ENCODE measurements around the gene VEZT.
"Not testable (repeated sequence)": the region's sequence is repeated elsewhere in the genome, so short reads cannot be mapped to it uniquely, and the experiment has no call there.

Gene VEZT, protein sequence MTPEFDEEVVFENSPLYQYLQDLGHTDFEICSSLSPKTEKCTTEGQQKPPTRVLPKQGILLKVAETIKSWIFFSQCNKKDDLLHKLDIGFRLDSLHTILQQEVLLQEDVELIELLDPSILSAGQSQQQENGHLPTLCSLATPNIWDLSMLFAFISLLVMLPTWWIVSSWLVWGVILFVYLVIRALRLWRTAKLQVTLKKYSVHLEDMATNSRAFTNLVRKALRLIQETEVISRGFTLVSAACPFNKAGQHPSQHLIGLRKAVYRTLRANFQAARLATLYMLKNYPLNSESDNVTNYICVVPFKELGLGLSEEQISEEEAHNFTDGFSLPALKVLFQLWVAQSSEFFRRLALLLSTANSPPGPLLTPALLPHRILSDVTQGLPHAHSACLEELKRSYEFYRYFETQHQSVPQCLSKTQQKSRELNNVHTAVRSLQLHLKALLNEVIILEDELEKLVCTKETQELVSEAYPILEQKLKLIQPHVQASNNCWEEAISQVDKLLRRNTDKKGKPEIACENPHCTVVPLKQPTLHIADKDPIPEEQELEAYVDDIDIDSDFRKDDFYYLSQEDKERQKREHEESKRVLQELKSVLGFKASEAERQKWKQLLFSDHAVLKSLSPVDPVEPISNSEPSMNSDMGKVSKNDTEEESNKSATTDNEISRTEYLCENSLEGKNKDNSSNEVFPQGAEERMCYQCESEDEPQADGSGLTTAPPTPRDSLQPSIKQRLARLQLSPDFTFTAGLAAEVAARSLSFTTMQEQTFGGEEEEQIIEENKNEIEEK

GRCh38 chr12:95217377-95218149 lies at the start of gene VEZT, which contains the start of gene FGD6:
Gene VEZT, plus strand, starts transcription at chr12:95217807. Its CDS starts 44 bp downstream, at chr12:95217851.
Gene FGD6, minus strand, starts transcription at chr12:95217467. Its CDS starts 227 bp downstream, at chr12:95217240.
- peak; percentile 98 for DNase-seq (ENCODE audit: low spot score)

GRCh38 chr12:95168746-95169145 lies 48.9 kb upstream of the VEZT start:
- no peak for DNase-seq (ENCODE audit: low spot score)

DNA sequence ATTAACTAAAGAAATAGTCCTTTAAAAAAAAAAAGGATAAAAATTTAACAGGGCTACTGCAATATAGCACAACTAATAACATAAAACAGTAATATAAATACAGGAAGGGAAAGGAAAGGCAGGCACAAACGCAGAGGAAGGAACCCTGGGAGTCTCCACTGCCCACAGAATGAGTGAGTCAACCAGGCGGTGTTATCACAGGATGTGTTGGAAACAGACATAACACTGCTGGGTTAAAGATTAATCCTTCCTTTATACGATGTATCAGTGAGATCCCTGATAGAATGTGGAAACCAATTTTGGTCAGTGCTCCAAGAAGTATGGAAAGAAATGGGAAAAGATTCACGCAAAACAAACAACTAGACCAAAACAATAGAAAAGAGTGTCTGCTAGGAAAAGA lies 48.2 kb upstream of the VEZT start:
- DNase-seq (ENCODE audit: low spot score) = peak; percentile 52

DNA sequence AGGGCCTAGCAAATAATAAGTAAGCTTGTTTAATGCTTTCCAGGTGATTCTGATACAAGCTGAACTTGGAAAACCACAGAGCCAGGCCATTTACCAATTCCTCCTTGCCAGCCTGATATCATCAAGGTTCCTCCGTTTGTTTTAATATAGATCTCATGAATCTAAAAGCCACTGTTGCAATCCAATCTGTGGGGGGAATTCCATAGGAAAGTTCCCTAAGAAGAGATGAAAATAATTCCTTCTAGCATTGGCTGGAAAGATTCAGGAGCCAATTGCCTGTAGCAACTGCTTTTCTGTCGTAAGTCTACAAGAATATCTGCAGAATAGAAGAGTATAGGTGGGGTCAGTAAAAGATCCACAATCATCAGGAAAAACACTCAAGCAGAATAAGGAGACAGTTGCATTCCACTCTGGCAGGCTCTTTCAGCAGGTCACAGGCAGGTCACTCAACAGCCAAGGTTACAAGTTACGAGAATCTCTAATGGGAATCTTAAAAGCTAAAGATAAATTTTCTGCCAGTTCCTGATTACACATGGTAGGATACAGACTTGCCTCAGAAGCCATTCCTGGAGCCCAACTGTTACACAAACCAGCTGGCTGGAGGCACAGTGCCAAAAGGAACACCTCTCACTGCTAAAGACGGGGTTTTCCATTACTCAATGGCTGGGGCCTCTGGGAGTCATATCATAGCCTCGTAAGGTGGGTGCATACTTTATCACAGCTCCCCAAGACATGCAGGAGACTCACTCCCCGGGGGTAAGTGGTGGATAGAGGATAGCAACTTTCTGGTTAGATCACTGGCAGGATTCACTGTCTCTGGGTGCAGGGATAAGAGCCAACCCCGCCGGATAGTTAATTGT lies 44.0 kb upstream of the VEZT start:
- peak; percentile 37 for DNase-seq (ENCODE audit: low spot score)

DNA sequence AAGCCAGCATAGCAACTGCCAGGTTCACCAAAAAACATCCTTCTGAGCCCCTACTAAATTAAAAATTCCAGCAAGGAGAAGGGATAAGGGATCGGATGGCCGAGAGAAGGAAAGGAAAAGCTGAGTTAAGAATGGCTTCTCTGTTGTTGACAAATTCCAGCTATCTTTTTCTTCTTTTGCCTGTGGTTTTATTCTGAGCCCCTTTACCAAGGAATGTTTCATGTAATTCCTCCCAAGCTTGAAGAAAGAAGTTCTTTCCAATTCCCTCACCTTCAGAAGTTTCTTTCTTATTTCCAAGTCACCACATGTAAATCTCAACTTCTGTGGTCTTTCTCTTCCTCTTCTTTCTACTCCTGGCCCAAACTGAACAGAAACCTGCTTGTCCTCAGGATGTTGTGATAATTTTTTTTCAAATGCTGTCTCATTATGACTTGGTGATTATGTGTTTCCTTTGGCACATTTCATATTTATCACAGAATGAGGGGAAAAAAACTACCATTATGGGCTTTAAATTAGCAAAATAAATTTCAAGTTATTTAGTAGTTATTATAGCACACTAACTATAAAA lies 40.3 kb upstream of the VEZT start:
- DNase-seq (ENCODE audit: low spot score) = no peak

DNA sequence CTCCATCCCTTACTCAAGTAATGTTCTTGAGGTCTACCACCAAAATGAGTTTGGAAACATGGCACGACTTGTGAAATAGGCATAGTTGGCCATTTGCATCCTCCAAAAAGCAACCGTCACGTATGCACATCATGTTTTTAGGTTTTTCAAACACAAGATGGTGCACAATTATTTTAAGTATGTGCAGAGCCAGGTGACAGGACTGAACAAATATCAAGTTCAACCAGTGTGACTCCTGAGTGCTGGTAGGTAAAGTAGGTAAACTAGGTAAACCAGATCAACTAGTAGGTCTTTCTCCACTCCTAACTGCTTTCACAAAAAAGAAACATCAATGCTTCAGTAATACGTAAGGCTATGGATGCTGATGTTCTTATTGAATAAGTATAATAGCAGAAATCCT lies 39.5 kb upstream of the VEZT start:
- DNase-seq (ENCODE audit: low spot score) = no peak

DNA sequence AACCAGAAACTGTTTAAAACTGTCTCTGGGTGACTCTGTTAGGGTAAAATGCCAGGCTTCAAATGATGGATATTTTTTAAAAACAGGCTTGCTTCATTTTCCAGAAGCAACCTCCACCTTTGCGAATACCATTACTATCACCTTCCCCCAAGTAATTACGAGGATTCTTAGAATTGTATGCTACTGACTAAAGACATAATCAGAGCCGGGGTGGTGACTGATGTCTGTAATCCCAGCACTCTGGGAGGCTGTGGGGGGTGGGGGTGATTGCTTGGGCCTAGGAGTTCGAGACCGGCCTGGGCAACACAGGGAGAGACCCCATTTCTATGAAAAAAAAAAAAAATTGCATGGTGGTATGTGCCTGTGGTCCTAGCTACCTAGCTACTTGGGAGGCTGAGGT lies 38.6 kb upstream of the VEZT start:
- DNase-seq (ENCODE audit: low spot score) = no peak

DNA sequence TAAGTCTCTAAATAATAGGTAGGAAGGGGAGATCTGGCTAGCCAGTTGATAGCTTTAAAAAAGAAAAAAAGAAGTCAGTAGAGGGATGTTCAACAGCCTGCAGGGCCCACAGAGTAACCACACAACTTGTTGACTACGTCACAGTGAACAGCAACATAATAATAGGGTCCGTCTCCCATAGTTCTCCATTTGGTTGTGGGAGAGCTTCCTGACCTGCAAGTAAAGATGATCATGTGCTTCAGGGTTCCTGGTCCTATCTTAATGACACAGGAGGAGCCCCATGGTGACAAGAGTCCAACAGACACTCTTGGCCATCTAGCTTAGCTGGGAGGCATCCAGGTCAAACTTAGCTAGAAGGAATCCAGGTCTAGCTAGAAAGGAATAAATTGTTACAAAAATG lies 36.5 kb upstream of the VEZT start:
- DNase-seq (ENCODE audit: low spot score) = no peak

DNA sequence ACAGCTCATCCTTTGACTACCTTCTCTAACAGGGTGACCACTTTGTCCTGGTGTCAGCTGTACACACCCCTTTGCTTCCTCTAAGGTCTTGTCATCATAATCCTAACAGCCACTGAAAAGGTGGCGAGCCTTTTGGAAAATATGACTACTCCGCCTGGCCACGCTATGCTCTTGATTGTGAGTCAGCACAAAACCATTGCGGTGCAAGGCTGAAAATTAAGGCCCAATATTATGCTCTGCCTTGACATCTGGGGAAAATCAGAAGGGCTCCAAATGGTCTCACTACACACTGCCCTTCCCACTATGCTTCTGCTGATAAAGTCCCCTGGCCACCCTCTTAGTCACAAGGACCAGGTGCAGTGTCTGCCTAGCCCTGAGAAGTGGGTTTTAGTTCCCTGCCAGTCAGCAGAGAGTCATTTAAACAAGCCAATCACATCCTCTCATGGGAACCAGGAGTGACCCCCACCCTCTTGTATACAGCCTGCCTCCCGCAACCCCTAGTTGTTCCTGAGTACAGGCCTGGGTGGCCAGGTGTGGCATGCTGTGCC lies 34.7 kb upstream of the VEZT start:
- peak; percentile 64 for DNase-seq (ENCODE audit: low spot score)

DNA sequence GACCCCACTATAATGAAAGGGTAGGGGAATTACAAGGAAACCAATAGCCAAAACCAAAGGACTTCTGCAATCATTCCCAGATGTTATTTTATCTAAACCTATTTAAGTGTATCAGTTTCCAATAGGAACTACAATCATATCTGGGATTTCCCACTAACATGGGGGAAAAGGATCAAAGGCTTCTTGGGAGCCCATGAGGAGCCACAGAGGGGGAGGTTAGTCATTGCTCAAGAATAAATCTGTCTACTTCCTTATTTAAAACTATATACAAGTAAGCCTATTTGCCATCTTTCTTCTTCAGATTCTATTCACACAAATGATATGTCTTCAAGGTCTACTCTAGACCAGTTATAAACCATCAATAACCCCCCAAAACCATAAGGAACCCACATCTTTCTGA lies 33.5 kb upstream of the VEZT start:
- no peak for DNase-seq (ENCODE audit: low spot score)

GRCh38 chr12:95185072-95185471 lies 32.5 kb upstream of the VEZT start:
- DNase-seq (ENCODE audit: low spot score) = no peak

- no peak for DNase-seq (ENCODE audit: low spot score)
Measured at GRCh38 chr12:95185854-95186253, 31.8 kb upstream of the VEZT start.

- DNase-seq (ENCODE audit: low spot score) = no peak
Measured at GRCh38 chr12:95187865-95188415, 29.7 kb upstream of the VEZT start.

DNA sequence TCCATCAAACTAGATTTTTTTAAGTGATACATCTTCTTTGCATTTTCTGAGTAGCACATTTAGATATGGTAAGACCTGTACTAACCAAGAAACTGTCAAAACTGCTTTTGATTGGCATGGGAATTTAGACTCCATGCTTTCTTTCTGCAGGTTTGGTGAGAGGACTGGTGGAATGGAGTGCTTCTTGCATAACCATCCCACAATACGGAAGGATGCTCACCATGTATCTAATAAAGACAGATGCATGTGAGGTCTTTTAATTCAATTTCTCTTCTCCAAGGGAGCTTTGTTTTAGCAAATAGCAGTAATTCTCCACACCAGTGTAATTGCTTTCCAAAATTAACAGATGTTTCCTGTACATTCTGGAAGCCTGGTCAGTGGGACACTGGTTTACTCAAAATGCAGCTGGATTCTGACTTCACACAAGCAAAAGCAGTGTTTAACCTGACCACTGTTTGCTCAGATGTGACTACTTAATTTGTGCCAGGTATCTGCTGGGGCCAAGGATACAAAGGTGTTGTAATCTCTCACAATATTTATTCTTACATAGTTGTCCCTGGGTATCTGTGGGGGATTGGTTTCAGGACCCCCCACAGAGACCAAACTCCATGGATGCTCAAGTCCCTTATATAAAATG lies 26.4 kb upstream of the VEZT start:
- no peak for DNase-seq (ENCODE audit: low spot score)

GRCh38 chr12:95192271-95192670 lies 25.3 kb upstream of the VEZT start:
- DNase-seq (ENCODE audit: low spot score) = no peak

GRCh38 chr12:95193139-95193538 lies 24.5 kb upstream of the VEZT start:
- no peak for DNase-seq (ENCODE audit: low spot score)

- DNase-seq (ENCODE audit: low spot score) = no peak
Measured at GRCh38 chr12:95195122-95195521, 22.5 kb upstream of the VEZT start.

DNA sequence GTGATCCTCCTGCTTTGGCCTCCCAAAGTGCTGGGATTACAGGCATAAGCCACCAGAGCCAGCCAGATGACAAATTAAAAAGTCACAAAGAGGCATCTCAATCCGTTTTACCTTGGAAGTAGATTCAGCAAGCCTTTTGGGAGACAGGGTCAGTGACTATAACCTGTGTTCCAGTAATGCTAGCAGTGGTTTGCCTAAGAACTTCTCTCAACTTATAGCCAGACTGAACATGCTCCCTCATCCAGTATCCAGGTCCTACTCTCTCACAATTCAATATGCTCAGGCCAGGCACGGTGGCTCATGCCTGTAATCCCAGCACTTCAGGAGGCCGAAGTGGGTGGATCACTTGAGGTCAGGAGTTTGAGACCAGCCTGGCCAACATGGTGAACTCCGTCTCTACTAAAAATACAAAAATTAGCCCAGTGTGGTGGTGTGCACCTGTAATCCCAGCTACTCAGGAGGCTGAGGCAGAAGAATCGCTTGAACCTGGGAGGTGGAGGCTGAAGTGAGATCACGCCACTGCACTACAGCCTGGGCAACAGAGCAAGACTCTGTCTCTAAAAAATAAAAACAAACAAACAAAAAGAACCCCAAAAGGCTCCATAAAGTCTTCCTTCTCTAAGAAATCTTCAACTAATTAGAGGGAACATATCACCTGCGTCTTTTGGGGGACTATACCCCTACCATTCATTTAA lies 20.6 kb upstream of the VEZT start:
- DNase-seq (ENCODE audit: low spot score) = not testable (repeated sequence)

GRCh38 chr12:95197636-95198035 lies 20.0 kb upstream of the VEZT start:
- no peak for DNase-seq (ENCODE audit: low spot score)
